GM19099 (cell line): ENCODE measurements around the gene PDCD6IP.

Experiments
- POLR2A ChIP-seq: IDR thresholded peaks from 3 replicates; pipeline ENCODE4 v1.6.1; 2011; ENCODE audit warnings: low read depth; ENCODE audit not compliant: insufficient read length; ENCODE audit errors: extremely low read depth

The PDCD6IP gene

DNA sequence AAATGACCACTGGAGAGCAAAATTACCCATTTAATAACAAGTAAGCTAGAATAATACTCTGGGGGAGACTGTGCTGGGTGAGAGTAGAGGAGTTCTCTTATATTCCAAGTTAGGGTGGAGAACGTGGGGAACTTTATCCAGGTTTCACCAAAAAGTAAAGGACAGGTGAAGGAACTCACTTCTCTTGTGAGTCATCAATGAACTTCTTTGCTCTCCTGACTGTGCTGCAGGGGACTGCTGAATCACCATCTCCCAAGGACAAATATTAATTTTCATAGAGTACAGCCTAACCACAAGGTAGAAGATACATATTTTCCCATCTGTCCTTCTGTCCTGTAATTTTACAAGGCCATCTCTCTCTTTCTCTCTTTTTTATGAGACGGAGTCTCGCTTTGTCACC is 8.3 kb upstream of the PDCD6IP start:
- TF ChIP-seq POLR2A = no peak

DNA sequence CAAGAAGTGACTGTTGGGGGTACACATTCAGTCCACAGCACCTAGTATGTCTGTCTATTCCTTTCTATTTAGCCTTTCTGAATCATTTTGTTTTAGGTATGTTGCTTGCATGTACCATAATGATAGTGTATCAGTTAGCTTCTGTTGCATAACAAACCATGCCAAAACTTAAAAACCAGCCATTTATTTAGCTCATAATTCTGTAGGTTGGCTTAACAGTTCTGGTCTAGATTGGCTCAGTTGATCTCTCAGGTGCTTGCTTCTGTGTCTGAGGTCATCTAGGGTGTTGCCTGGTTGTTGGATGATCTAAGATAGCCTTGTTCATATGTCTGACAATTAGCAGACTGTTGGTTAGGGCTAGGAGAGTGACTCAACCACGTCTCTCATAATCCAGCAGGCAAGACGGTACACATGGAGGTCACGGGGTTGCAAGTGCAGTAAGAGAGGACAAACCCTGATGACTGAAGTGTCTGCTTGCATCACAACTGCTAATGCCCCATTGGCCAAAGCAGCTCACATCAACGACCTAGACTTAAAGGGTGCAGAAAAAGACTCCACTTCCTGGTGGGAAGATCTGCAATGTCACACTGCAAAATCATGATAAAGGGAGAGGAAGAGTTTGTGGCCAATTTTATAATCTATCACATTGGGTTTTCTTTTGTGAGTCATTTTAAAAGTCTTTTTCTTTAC is 6.8 kb upstream of the PDCD6IP start:
- TF ChIP-seq POLR2A = no peak

DNA sequence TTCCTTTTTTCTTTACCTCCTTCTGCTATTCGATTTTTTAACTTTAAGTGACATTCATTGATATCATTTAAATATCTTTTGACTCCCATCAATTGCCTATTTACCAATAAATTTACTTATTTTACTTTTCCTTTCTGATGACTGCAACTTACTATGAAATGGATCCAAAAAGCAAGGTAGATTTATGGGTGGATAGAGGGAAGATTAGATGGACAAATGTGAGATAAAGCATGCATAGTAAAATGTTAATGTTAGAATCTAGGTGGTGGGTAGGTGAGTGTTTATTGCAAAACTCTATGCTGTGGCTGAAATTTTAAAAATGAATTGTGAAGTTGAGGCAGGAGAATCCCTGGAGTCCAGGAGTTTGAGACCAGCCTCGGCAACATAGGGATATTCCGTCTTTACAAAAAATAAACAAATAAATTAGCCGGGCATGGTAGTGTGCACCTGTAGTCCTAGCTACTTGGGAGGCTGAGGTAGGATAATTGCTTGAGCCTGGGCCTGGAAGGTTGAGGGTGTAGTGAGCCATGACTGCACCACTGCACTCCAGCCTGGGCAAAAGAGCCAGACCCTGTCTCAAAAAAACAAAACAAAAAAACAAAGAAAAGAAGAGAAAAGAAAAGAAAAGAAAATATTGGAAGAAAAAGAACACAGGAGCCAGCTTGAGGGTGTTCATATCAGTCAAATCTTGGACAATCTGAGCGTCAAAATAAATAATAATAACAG is 6.1 kb upstream of the PDCD6IP start:
- TF ChIP-seq POLR2A = no peak

DNA sequence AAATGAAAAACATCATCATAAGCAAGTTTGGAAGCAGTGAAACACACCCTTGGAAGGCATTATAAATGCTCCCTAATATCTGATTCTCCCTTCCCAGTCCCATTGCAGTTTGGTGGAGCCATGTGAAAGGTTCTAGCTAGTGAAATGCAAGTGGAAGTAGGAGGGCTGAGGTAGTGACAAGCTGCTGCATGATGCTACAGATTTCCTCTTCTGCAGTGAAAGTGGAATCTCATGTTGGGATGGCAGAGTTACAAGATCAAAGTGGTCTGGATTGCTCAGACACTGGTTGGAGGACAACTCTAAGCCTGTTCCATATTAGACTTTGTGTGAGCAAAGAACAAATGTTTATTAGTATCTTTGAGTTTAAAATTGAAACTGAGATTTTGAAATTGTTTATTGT is 3.3 kb upstream of the PDCD6IP start:
- no peak for TF ChIP-seq POLR2A

DNA sequence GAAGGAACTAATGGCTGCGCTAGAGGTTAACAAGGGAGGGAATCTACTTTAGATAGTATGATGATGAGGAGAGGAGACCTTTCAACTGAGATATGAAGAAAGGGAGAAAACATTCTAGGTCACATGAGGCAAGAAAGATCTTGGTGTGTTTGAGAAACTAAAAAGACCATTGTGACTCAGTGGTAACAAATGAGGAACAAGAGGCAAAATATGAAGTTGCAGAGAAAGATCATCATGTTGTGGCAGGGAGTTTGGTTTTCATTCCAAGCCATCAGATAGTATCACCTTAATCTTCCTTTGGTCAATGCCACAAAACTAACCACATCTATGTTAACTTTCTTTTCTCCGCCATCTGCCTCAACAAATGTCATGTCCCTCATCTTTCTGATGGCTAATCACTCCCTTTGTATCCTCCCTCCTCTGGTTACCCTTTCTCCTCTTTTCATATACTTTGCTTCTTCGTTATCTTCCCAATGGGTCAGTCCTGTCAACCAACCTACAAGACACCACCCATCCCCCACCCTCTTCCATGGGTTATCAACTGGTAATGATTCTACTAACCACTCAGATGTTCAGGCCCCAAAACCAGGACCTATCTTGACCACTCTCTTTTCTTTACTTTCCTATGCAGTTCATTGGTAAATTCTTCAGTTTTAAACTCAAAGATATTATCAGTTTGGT is 2.4 kb upstream of the PDCD6IP start:
- no peak for TF ChIP-seq POLR2A

DNA sequence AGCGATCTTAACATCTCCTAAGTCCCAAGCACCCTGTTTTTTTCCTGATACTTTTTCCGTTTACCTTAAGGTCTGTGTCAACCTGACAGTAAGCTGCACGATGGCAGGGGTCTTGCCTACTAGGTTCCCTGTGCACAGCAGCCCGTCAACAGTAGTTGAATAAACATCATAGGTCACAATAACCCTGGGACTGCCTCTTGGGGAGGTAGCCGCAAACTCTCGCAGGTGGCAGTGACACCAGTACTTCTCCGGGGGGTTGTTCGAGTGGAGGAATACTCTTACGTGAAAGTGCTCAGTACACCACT is 365 bp upstream of the PDCD6IP start:
- TF ChIP-seq POLR2A = no peak

DNA sequence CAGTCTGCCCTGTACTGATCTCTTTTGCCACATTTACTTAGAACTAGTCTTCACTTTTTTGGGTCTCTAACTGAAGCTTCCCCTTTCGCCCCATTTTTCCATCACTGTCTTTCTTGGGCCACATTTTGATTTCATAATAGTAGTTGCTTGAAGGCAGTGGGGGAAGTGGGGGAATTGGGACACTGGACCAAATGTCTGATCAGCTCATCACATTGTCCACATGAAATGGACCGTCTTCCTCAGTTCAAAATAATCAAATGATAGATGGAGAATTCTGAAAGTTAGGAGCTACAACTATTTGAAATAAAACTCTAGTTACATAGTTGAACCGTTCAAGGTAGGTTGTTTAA is 747 bp downstream of the PDCD6IP start:
- no peak for TF ChIP-seq POLR2A

DNA sequence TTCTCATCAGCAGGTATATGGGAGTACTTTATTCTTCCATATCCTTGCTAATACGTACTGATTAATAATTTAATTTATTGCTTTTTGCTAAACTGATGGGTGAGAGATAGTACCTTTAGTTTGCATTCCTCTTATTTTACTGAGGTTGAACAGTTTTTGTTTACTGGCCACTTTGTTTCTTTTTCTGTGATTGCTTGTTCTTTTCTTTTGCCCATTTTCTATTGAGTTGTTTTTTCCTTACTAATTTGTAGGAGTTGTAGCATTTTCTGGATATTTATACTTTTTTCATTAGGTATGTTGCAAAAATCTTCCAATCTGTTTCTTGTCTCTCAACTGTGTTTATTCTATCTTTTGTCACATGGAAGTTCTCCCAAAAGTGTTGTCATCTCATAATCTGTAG is 4.8 kb downstream of the PDCD6IP start:
- no peak for TF ChIP-seq POLR2A

DNA sequence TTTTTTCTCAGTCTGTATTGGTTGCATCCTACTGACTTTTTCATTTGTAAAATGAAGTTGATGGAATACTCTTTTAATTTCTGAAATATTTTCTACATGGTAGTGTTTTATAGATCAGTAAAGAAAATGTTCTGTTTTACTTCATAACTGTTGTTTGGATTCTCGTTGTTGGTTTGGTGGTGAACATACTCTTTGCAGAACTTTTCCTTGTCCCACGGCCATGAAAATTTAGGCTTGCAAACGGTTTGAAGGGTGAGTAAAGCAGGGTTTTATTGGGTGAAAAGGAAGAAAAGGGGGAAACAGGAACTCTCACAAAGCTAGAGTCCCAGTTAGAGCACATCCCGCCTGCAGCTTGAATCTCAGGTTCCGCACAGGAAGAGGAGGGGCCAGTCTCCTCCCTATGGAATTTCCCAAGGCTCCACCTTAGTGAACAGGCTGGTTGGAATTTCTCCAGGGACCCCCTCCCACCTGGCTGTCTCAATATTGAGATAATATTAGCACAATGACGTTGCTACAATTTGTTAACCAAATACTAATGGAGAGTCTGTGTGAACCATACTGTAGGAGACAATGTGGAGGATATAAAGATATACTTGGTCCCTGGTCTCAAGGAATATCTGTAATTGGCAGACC is 5.6 kb downstream of the PDCD6IP start:
- no peak for TF ChIP-seq POLR2A

DNA sequence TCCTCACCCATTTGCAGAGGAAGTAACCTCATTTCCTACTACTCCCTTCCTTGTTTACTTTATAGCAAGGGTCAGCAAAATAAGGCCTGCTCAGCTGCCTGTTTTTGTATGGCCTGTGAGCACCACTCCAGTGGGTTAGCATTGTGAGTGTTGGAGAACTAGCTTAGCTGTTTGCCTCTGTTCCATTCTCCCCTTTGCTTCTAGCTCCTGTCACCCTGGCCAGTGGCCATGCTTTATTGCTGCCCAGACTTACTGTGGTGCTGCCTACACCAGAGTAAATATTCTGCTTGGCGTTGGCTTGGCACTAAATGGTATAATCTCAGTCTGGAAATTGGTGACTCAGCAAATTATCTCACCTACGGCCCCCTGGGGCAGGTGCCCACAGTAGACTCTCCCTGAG is 8.8 kb downstream of the PDCD6IP start:
- no peak for TF ChIP-seq POLR2A

DNA sequence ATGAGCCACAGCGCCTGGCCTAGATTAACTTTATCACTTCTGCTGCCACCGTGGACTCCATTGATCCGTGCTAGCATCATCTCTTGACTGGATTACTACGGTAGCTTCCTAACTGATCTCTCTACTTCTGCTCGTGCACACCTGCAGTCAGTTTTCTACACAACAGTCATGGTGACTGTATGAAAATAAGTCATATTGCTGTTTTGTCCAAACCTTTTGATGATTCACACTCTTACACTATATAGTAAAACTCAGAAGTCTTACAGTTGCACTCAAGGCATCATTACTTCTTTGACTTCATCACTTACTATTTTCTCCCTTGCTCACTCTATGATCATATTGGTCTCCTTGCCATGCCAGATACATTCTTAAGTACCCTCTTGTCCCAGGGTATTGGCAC is 10.1 kb downstream of the PDCD6IP start:
- no peak for TF ChIP-seq POLR2A

DNA sequence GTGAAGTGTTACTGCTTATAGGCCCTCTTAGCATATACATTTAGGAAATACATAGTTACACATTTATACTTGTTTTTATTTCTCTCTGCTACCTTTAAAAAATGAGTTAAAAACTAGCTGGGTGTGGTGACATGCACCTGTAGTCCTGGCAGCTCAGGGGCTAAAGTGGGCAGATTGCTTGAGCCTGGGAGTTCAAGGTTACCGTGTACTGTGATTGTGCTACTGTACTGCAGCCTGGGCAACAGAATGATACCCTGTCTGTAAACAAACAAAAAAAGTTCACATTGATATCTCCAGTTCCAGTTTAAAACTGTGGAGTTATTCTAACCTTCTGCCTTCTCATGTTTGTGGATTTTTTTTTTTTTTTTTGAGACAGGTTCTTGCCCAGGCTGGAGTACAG is 12.1 kb downstream of the PDCD6IP start:
- no peak for TF ChIP-seq POLR2A

DNA sequence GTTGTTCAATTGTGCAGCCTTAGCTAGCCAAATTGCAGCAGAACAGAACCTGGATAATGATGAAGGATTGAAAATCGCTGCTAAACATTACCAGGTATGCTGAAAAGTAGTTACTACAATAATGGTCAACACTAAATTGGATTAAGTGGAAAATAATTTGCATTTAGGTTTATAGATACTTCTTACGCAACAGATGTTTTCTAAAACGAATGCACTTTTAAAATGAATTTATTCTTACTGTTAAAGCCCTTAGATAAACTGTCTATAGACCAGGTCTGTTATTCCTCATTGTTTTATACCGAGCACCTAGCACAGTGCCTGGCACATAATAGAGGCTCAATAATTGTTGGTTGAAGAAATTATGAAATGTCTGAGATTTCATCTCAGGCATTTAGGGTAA is 23.6 kb downstream of the PDCD6IP start:
- TF ChIP-seq POLR2A = no peak

DNA sequence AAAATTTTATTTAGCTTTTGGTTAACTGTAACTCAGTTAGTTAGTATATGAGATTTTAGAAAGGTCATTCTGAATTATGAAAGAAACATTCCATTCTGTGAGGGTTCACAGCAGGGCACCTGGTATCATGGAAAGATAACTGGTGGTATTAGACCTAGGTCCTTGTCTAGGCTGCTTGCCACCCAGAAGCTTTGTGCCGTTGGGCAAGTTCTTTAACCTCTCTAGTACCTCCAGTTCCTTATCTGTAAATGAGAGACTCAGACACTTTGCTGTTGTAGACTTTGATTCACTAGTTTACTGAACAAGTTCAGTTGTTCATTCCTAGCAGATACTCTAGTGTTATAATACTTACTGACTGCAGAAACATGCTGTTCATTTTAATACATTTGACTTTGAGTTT is 25.4 kb downstream of the PDCD6IP start:
- no peak for TF ChIP-seq POLR2A

DNA sequence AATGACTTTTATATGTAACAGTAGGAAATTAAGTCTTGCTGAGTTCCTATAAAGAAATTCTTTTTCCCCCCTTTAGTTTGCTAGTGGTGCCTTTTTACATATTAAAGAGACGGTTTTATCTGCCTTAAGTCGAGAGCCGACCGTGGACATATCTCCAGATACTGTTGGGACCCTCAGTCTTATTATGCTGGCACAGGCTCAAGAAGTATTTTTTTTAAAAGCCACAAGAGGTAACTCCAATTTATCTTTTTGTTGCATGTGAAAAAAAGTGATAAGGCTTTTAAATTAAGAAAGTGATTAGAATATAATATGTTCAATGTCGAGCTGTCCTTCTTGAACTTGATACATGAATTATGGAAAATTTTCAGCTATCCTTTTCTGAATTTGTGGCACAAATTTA is 26.7 kb downstream of the PDCD6IP start:
- TF ChIP-seq POLR2A = no peak

DNA sequence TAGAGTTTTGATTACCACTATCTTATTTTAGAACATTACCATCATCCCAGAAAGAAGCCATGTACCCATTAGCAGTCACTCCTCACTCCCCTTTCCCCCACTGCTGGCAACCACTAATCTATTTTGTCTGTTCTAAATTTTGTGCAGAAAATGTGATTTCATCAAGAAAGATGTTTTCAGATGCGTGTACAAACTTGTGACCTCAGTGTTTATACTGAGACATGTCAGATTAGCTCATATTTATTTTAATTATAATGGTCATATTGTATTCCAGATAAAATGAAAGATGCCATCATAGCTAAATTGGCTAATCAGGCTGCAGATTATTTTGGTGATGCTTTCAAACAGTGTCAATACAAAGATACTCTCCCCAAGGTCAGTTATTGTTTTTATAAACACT is 27.8 kb downstream of the PDCD6IP start:
- no peak for TF ChIP-seq POLR2A
